ENCODE results near the gene NGEF.

Gene NGEF

GRCh38 chr2:232892843-232893242 lies 120.2 kb downstream of the NGEF start:
- Histone ChIP-seq H3K36me3 (ENCODE audit: insufficient read depth, low read length) (no peaks in the 10 kb centered on the region), H3K27ac (ENCODE audit: low read depth, low read length, poor library complexity, severe bottlenecking) (no peak overlapping the region), H4K20me1 (ENCODE audit: insufficient read depth, low read length) (no peaks in the 10 kb centered on the region), H3K9me2 (ENCODE audit: low read depth, low read length) (no peaks in the 10 kb centered on the region), H3K4me2 (ENCODE audit: low read length) (no peak overlapping the region), H3K4me3 (ENCODE audit: low read depth, low read length, poor library complexity, severe bottlenecking) (no peak overlapping the region), H3K9me3 (ENCODE audit: low read length) (no peaks in the 10 kb centered on the region), H3F3A (ENCODE audit: insufficient read depth, low read length) (no peaks in the 10 kb centered on the region), H3K9ac (ENCODE audit: low read length) (no peak overlapping the region), H2AFZ (ENCODE audit: low read length) (no peak overlapping the region), H3K27me3 (ENCODE audit: insufficient read depth, low read length) (peaks cover 8% of the 10 kb centered on the region), H3K79me2 (ENCODE audit: insufficient read depth, low read length) (no peaks in the 10 kb centered on the region), H3K4me1 (ENCODE audit: insufficient read depth, low read length, severe bottlenecking) (no peaks in the 10 kb centered on the region)
- TF ChIP-seq, protein P1, sequence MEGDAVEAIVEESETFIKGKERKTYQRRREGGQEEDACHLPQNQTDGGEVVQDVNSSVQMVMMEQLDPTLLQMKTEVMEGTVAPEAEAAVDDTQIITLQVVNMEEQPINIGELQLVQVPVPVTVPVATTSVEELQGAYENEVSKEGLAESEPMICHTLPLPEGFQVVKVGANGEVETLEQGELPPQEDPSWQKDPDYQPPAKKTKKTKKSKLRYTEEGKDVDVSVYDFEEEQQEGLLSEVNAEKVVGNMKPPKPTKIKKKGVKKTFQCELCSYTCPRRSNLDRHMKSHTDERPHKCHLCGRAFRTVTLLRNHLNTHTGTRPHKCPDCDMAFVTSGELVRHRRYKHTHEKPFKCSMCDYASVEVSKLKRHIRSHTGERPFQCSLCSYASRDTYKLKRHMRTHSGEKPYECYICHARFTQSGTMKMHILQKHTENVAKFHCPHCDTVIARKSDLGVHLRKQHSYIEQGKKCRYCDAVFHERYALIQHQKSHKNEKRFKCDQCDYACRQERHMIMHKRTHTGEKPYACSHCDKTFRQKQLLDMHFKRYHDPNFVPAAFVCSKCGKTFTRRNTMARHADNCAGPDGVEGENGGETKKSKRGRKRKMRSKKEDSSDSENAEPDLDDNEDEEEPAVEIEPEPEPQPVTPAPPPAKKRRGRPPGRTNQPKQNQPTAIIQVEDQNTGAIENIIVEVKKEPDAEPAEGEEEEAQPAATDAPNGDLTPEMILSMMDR (IDR thresholded peaks at IDR 0.05; ENCODE audit: low read length): no peak
- no peak for TF ChIP-seq EZH2 (IDR thresholded peaks at IDR 0.05; ENCODE audit: borderline replicate concordance, low read length)

DNA sequence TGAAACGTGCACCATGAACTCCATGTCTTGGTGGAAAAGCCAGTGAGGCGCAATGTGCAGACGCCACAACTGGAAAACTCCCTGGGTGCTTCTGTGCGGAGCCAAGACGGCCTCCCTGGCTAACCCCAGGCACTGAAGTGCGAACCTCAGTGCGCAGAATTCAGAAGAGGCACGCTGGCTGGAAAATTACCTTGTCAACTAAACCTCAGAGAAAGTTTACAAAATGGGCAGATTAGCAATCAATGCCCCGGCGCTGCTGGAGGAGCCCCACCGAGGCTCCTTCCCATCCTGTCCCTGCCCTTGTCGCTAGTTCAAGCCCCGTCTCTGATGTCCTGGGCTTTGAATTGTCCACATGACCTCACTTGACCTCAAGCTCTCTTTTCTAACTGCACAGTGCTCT lies 120.8 kb downstream of the NGEF start:
- H3K4me3 ChIP-seq (ENCODE audit: low read depth, low read length, poor library complexity, severe bottlenecking): no peak overlapping the region
- no peak overlapping the region for H3K27ac ChIP-seq (ENCODE audit: low read depth, low read length, poor library complexity, severe bottlenecking)
- no peak overlapping the region for H3K4me2 ChIP-seq (ENCODE audit: low read length)
- no peaks in the 10 kb centered on the region for H3K79me2 ChIP-seq (ENCODE audit: insufficient read depth, low read length)
- TF ChIP-seq EZH2 (IDR thresholded peaks at IDR 0.05; ENCODE audit: borderline replicate concordance, low read length): no peak
- H3K9me2 ChIP-seq (ENCODE audit: low read depth, low read length): no peaks in the 10 kb centered on the region
- H3K9me3 ChIP-seq (ENCODE audit: low read length): no peaks in the 10 kb centered on the region
- no peak overlapping the region for H3K9ac ChIP-seq (ENCODE audit: low read length)
- H3F3A ChIP-seq (ENCODE audit: insufficient read depth, low read length): no peaks in the 10 kb centered on the region
- peaks cover 8% of the 10 kb centered on the region for H3K27me3 ChIP-seq (ENCODE audit: insufficient read depth, low read length)
- H4K20me1 ChIP-seq (ENCODE audit: insufficient read depth, low read length): no peaks in the 10 kb centered on the region
- H3K4me1 ChIP-seq (ENCODE audit: insufficient read depth, low read length, severe bottlenecking): no peaks in the 10 kb centered on the region
- H3K36me3 ChIP-seq (ENCODE audit: insufficient read depth, low read length): no peaks in the 10 kb centered on the region
- H2AFZ ChIP-seq (ENCODE audit: low read length): no peak overlapping the region

DNA sequence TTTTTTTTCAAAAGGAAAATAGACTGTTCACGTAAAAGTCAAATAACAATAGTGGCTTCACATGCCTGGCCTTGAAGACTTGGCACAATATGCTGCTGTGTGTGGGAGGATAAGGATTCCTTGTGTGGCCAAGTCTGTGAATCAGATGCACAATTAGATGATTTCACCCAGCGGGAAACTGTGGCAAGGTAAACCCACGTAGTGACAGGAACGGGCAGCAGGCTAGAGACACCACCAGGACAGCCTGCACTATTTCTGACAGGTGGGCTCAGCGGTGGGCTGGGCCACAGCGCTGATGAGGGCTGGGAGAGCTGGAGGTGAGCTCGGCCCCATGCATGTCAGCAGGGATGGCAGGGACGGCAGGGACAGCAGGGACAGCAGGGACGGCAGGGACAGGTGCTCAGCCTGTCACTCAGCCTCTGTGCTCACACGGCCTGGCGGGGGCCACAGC lies 121.4 kb downstream of the NGEF start:
- no peak overlapping the region for H3K4me3 ChIP-seq (ENCODE audit: low read depth, low read length, poor library complexity, severe bottlenecking)
- no peaks in the 10 kb centered on the region for H3K9me3 ChIP-seq (ENCODE audit: low read length)
- H4K20me1 ChIP-seq (ENCODE audit: insufficient read depth, low read length): no peaks in the 10 kb centered on the region
- H3K27me3 ChIP-seq (ENCODE audit: insufficient read depth, low read length): peaks cover 8% of the 10 kb centered on the region
- no peak overlapping the region for H2AFZ ChIP-seq (ENCODE audit: low read length)
- no peak overlapping the region for H3K4me2 ChIP-seq (ENCODE audit: low read length)
- no peaks in the 10 kb centered on the region for H3F3A ChIP-seq (ENCODE audit: insufficient read depth, low read length)
- H3K79me2 ChIP-seq (ENCODE audit: insufficient read depth, low read length): no peaks in the 10 kb centered on the region
- H3K27ac ChIP-seq (ENCODE audit: low read depth, low read length, poor library complexity, severe bottlenecking): no peak overlapping the region
- no peaks in the 10 kb centered on the region for H3K9me2 ChIP-seq (ENCODE audit: low read depth, low read length)
- H3K36me3 ChIP-seq (ENCODE audit: insufficient read depth, low read length): no peaks in the 10 kb centered on the region
- no peak for TF ChIP-seq EZH2 (IDR thresholded peaks at IDR 0.05; ENCODE audit: borderline replicate concordance, low read length)
- TF ChIP-seq, protein P1 (IDR thresholded peaks at IDR 0.05; ENCODE audit: low read length): no peak
- no peaks in the 10 kb centered on the region for H3K4me1 ChIP-seq (ENCODE audit: insufficient read depth, low read length, severe bottlenecking)
- no peak overlapping the region for H3K9ac ChIP-seq (ENCODE audit: low read length)

- TF ChIP-seq, protein P1 (IDR thresholded peaks at IDR 0.05; ENCODE audit: low read length): no peak
- TF ChIP-seq EZH2 (IDR thresholded peaks at IDR 0.05; ENCODE audit: borderline replicate concordance, low read length): no peak
- no peak overlapping the region for H2AFZ ChIP-seq (ENCODE audit: low read length)
- no peaks in the 10 kb centered on the region for H3K36me3 ChIP-seq (ENCODE audit: insufficient read depth, low read length)
- no peaks in the 10 kb centered on the region for H3K9me3 ChIP-seq (ENCODE audit: low read length)
- H3K27ac ChIP-seq (ENCODE audit: low read depth, low read length, poor library complexity, severe bottlenecking): no peak overlapping the region
- H3K4me3 ChIP-seq (ENCODE audit: low read depth, low read length, poor library complexity, severe bottlenecking): no peak overlapping the region
- H3K79me2 ChIP-seq (ENCODE audit: insufficient read depth, low read length): no peaks in the 10 kb centered on the region
- H4K20me1 ChIP-seq (ENCODE audit: insufficient read depth, low read length): no peaks in the 10 kb centered on the region
- no peak overlapping the region for H3K9ac ChIP-seq (ENCODE audit: low read length)
- peaks cover 7% of the 10 kb centered on the region for H3K27me3 ChIP-seq (ENCODE audit: insufficient read depth, low read length)
- H3K9me2 ChIP-seq (ENCODE audit: low read depth, low read length): no peaks in the 10 kb centered on the region
- H3F3A ChIP-seq (ENCODE audit: insufficient read depth, low read length): no peaks in the 10 kb centered on the region
- H3K4me1 ChIP-seq (ENCODE audit: insufficient read depth, low read length, severe bottlenecking): no peaks in the 10 kb centered on the region
- no peak overlapping the region; the same call in 1 of the 2 replicates for H3K4me2 ChIP-seq (ENCODE audit: low read length)
These were observed 122.0 kb downstream of the NGEF start for GRCh38 chr2:232890896-232891601.

Data from OCI-LY1 (cell line).